Smooth muscle cell (in vitro differentiated cells): Measurements from ENCODE around the gene TNFAIP8. TPM values are rescaled to one million over a fixed set of nuclear protein-coding genes. Genes with fewer than 3 reads are reported as not detected.
A peak's percentile ranks its signal among the peaks of the same experiment; 100 is the strongest.

ENCODE experiments used
- DNase-seq: peaks from one replicate; lab custom pipeline; 2025; ENCODE audit not compliant: unreplicated experiment; lab: John Stamatoyannopoulos, UW
- H2AFZ ChIP-seq: fragments of 200-600 bp; sonication (generic); 2 replicates; pipeline ENCODE4 v1.6.0; 2016; ENCODE audit warnings: antibody characterized with exemption, low read depth, mild to moderate bottlenecking
- H3F3A ChIP-seq: fragments of 200-600 bp; sonication (generic); 2 replicates; pipeline ENCODE4 v1.6.0; 2017; ENCODE audit warnings: antibody characterized with exemption, low read depth
- H3K27ac ChIP-seq: fragments of 200-600 bp; sonication (generic); 2 replicates; pipeline ENCODE4 v1.5.1; 2016; ENCODE audit warnings: low read depth, mild to moderate bottlenecking
- H3K27me3 ChIP-seq: fragments of 200-600 bp; sonication (generic); 2 replicates; pipeline ENCODE4 v1.6.1; 2016; ENCODE audit warnings: low read depth, mild to moderate bottlenecking
- H3K36me3 ChIP-seq: fragments of 200-600 bp; sonication (generic); 2 replicates; pipeline ENCODE4 v1.5.1; 2016; ENCODE audit warnings: low read depth
- H3K4me1 ChIP-seq: fragments of 200-600 bp; sonication (generic); 2 replicates; pipeline ENCODE4 v1.5.1; 2016; ENCODE audit warnings: low read depth
- H3K4me2 ChIP-seq: fragments of 200-600 bp; sonication (generic); 2 replicates; pipeline ENCODE4 v1.6.0; 2016; ENCODE audit warnings: mild to moderate bottlenecking
- H3K4me3 ChIP-seq: fragments of 200-600 bp; sonication (generic); 2 replicates; pipeline ENCODE4 v1.5.1; 2016; ENCODE audit warnings: mild to moderate bottlenecking
- H3K79me2 ChIP-seq: fragments of 200-600 bp; sonication (generic); 2 replicates; pipeline ENCODE4 v1.6.0; 2016; ENCODE audit warnings: low read depth, mild to moderate bottlenecking
- H3K9ac ChIP-seq: fragments of 200-600 bp; sonication (generic); 2 replicates; pipeline ENCODE4 v1.6.0; 2016; ENCODE audit warnings: low read depth
- H3K9me3 ChIP-seq: fragments of 200-600 bp; sonication (generic); replicated peaks from 2 replicates; pipeline ENCODE4 v1.5.1; 2016; ENCODE audit warnings: low read depth
- H4K20me1 ChIP-seq: fragments of 200-600 bp; sonication (generic); 2 replicates; pipeline ENCODE4 v1.6.0; 2016; ENCODE audit warnings: low read depth
- CTCF ChIP-seq: fragments of 200-600 bp; sonication (generic); IDR thresholded peaks from 2 replicates; pipeline ENCODE4 v1.5.1; 2017; ENCODE audit warnings: borderline replicate concordance, mild to moderate bottlenecking, antibody characterized with exemption; ENCODE audit not compliant: insufficient read depth, poor library complexity, severe bottlenecking
- WGBS: methylation state at CpG from one replicate; pipeline ENCODE4 v1.1.7; 2016; ENCODE audit warnings: low lambda C conversion rate; 5-methylcytosine and 5-hydroxymethylcytosine counted together
- polyA plus RNA-seq: library from polyadenylated mRNA; unstranded; fragments of >200 nt; fragmentation: Nextera tagmentation; extraction: Ambion mirVana; gene quantifications from 2 replicates; pipeline ENCODE4 v1.2.1, GENCODE V29; 2016
- total RNA-seq: library from RNA; depleted of rRNA; stranded (reverse); fragments of >200 nt; gene quantifications from 2 replicates; pipeline ENCODE4 v1.2.3, GENCODE V29; 2014

The TNFAIP8 gene
- total and polyA plus RNA-seq, 2 experiments from 2014 or later: 15.7 to 81.2 TPM

DNA sequence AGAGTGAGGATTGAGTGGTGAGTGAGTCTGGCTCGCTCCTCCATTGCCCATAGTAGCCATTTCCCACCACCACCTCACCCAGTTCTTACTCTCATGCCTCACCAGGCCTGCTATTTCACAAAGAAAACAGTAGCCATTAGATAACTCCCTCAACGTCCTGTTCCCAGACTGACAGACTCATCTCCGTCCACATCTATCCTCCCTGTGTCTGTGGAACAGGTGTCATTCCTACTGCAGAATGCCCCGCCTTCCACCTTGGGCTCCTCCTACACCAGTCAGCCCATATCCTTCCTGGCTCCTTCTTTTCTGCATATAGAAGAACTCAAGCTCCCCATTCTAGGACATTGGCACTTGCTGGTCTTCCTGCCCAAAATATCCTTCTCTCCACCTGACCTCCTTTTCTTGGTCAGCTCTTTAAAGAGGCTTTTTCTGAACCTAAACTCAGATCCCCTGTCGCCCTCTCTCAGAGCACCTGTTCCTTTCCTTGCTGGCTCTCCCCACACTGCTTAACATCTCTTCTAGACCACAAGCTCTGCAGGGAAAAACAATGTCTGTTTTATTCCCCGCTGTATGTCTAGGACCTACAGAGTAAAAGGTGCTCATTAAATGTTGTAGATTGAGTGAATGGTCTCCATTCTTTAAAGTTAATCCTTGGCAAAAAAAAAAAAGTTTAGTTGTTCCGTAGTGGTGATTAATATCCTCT, 3.2 kb downstream of the TNFAIP8 start:
- H3K9ac ChIP-seq: no peak overlapping the region
- H3K36me3 ChIP-seq: no peaks in the 10 kb centered on the region
- peaks cover 72% of the 10 kb centered on the region for H3K79me2 ChIP-seq
- no peak overlapping the region for H3K4me3 ChIP-seq
- TF ChIP-seq CTCF: no peak
- H3K4me2 ChIP-seq: peak overlapping the region; percentile 89
- H3F3A ChIP-seq: peaks cover 10% of the 10 kb centered on the region
- no peak overlapping the region for H2AFZ ChIP-seq
- H3K9me3 ChIP-seq: no peaks in the 10 kb centered on the region
- H3K4me1 ChIP-seq: peaks cover 21% of the 10 kb centered on the region
- peaks cover 77% of the 10 kb centered on the region for H4K20me1 ChIP-seq
- H3K27me3 ChIP-seq: no peaks in the 10 kb centered on the region
- DNase-seq: no peak
- H3K27ac ChIP-seq: no peak overlapping the region
- 84% methylated on average over 7 of the region's 7 CpGs for WGBS

- no peak for DNase-seq
- Histone ChIP-seq H3K27ac (peak overlapping the region; percentile 85), H3K4me1 (peaks cover 21% of the 10 kb centered on the region), H3K27me3 (no peaks in the 10 kb centered on the region), H3F3A (peaks cover 10% of the 10 kb centered on the region), H3K9me3 (no peaks in the 10 kb centered on the region), H3K4me3 (no peak overlapping the region), H2AFZ (no peak overlapping the region), H3K36me3 (no peaks in the 10 kb centered on the region), H3K9ac (no peak overlapping the region), H4K20me1 (peaks cover 78% of the 10 kb centered on the region), H3K4me2 (peak overlapping the region; percentile 76), H3K79me2 (peaks cover 79% of the 10 kb centered on the region)
- no peak for TF ChIP-seq CTCF
- 32% methylated on average over 4 of the region's 4 CpGs for WGBS
These were observed 4.1 kb downstream of the TNFAIP8 start for GRCh38 chr5:119359737-119360413.

DNA sequence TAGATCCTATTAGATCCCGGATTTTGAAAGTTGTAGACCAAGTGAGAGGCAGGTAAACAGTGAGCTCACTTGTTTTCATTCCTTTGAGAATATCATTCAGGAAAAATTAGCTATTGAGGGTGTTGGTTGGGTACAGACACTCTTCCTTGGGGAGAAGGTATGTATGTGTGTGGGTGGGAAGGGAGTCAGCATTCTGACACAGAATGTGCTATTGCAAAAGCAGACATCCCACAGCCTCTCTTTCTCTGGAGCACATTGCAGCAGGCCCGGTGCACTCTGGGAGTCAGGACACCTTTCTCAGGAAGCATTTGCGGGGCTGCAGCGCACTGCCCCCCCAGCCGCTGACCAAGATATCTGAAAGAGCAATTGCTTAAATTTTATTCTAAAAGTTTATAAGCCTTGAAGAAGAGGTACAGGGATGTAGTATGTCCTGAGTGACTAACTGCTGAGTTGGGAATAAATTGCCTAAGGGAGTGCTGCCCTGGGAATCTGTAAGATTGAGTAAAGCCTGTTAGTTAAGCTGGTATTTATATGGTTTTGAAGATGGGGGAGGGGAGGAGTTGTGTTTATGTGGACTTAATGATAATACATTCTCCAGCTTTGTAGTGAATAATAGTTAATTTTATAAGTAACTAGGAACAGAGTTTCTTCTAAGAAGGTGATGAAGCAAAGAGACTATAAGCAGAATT, 5.2 kb downstream of the TNFAIP8 start:
- peaks cover 87% of the 10 kb centered on the region for H4K20me1 ChIP-seq
- 63% methylated on average over 5 of the region's 5 CpGs for WGBS
- H3K4me3 ChIP-seq: no peak overlapping the region
- peak overlapping the region; percentile 76 for H3K4me2 ChIP-seq
- no peaks in the 10 kb centered on the region for H3K9me3 ChIP-seq
- DNase-seq: peak; percentile 4
- peaks cover 10% of the 10 kb centered on the region for H3F3A ChIP-seq
- TF ChIP-seq CTCF: no peak
- no peaks in the 10 kb centered on the region for H3K36me3 ChIP-seq
- H2AFZ ChIP-seq: no peak overlapping the region
- peak overlapping the region; percentile 85 for H3K27ac ChIP-seq
- H3K9ac ChIP-seq: peak overlapping the region; percentile 33
- peaks cover 89% of the 10 kb centered on the region for H3K79me2 ChIP-seq
- peaks cover 17% of the 10 kb centered on the region for H3K4me1 ChIP-seq
- H3K27me3 ChIP-seq: no peaks in the 10 kb centered on the region
